ENCODE data around the gene KCNJ10.

KCNJ10 gene

GRCh38 chr1:160017592-160017991 is 52.4 kb downstream of the KCNJ10 start:
- no peaks in the 10 kb centered on the region for H3K9me3 ChIP-seq (ENCODE audit: control insufficient read depth, insufficient read depth, low read depth, low read length)
- no peak overlapping the region for H3K27ac ChIP-seq (ENCODE audit: extremely low read depth, low read depth, low read length)
- TF ChIP-seq ZNF23 (tag by site-specific recombination; IDR thresholded peaks at IDR 0.05; ENCODE audit: borderline replicate concordance) (no peak), ZNF121 (tag by site-specific recombination; IDR thresholded peaks at IDR 0.05) (no peak), ZNF248 (tag by site-specific recombination; IDR thresholded peaks at IDR 0.05) (no peak), ZNF302 (tag by site-specific recombination; IDR thresholded peaks at IDR 0.05; ENCODE audit: low read depth) (no peak), ZNF768 (tag by site-specific recombination; IDR thresholded peaks at IDR 0.05) (no peak), ZNF19 (tag by site-specific recombination; IDR thresholded peaks at IDR 0.05; ENCODE audit: low read depth) (no peak), ZNF366 (tag by site-specific recombination; conservative IDR thresholded peaks at IDR 0.05) (no peak), ZNF670 (tag by site-specific recombination; IDR thresholded peaks at IDR 0.05; ENCODE audit: low read depth) (no peak), ZNF561 (tag by site-specific recombination; IDR thresholded peaks at IDR 0.05; ENCODE audit: borderline replicate concordance) (no peak), ZNF10 (tag by site-specific recombination; IDR thresholded peaks at IDR 0.05) (no peak), ZNF114 (tag by site-specific recombination; IDR thresholded peaks at IDR 0.05) (no peak), ZNF610 (tag by site-specific recombination; IDR thresholded peaks at IDR 0.05; ENCODE audit: borderline replicate concordance) (no peak), ZNF157 (tag by site-specific recombination; IDR thresholded peaks at IDR 0.05) (no peak), ZNF521 (tag by site-specific recombination; IDR thresholded peaks at IDR 0.05) (no peak), ZNF26 (tag by site-specific recombination; IDR thresholded peaks at IDR 0.05) (no peak)
- TF ChIP-seq, protein P1, sequence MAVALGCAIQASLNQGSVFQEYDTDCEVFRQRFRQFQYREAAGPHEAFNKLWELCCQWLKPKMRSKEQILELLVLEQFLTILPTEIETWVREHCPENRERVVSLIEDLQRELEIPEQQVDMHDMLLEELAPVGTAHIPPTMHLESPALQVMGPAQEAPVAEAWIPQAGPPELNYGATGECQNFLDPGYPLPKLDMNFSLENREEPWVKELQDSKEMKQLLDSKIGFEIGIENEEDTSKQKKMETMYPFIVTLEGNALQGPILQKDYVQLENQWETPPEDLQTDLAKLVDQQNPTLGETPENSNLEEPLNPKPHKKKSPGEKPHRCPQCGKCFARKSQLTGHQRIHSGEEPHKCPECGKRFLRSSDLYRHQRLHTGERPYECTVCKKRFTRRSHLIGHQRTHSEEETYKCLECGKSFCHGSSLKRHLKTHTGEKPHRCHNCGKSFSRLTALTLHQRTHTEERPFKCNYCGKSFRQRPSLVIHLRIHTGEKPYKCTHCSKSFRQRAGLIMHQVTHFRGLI (tag by site-specific recombination; IDR thresholded peaks at IDR 0.05), result no peak
- TF ChIP-seq, protein P2, sequence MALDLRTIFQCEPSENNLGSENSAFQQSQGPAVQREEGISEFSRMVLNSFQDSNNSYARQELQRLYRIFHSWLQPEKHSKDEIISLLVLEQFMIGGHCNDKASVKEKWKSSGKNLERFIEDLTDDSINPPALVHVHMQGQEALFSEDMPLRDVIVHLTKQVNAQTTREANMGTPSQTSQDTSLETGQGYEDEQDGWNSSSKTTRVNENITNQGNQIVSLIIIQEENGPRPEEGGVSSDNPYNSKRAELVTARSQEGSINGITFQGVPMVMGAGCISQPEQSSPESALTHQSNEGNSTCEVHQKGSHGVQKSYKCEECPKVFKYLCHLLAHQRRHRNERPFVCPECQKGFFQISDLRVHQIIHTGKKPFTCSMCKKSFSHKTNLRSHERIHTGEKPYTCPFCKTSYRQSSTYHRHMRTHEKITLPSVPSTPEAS (tag by site-specific recombination; IDR thresholded peaks at IDR 0.05), result no peak
- TF ChIP-seq, protein P3, sequence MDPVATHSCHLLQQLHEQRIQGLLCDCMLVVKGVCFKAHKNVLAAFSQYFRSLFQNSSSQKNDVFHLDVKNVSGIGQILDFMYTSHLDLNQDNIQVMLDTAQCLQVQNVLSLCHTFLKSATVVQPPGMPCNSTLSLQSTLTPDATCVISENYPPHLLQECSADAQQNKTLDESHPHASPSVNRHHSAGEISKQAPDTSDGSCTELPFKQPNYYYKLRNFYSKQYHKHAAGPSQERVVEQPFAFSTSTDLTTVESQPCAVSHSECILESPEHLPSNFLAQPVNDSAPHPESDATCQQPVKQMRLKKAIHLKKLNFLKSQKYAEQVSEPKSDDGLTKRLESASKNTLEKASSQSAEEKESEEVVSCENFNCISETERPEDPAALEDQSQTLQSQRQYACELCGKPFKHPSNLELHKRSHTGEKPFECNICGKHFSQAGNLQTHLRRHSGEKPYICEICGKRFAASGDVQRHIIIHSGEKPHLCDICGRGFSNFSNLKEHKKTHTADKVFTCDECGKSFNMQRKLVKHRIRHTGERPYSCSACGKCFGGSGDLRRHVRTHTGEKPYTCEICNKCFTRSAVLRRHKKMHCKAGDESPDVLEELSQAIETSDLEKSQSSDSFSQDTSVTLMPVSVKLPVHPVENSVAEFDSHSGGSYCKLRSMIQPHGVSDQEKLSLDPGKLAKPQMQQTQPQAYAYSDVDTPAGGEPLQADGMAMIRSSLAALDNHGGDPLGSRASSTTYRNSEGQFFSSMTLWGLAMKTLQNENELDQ (tag by site-specific recombination; IDR thresholded peaks at IDR 0.05; ENCODE audit: low read depth), result no peak
- no peak overlapping the region for H3K4me3 ChIP-seq (ENCODE audit: low read depth, low read length)
- peaks cover 2% of the 10 kb centered on the region for H3K4me1 ChIP-seq (ENCODE audit: control insufficient read depth, insufficient read depth, low read length)
- ChIA-PET POLR2A (no interaction called here), CTCF (interaction anchor here (0.6 to 3.5 kb wide), 4 partner anchors 10 to 219 kb away, joined by 3 to 23 read pairs (median 8); no protein-coding TSS in a partner anchor)
- no peaks in the 10 kb centered on the region for H3K36me3 ChIP-seq (ENCODE audit: control insufficient read depth in 2 of 2, insufficient read depth in 1 of 2, low read length in 2 of 2)

DNA sequence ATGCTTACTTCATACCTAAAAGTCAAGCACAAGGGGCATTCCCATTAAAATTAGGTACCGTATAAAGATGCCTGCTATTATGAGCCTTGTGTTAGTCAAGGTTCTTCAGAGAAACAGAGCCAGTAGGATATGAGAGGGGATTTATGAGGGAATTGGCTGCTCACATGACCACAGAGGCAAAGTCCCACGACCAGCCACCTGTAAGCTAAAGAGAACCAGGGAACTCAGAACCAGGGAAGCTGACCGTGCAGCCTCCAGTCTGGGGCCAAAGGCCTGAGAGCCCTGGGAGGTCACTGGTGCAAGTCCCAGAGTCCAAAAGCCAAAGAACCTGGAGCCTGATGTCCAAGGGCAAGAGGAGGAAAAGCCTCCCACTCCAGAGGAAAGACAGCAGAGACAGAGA is 58.2 kb downstream of the KCNJ10 start:
- H3K4me1 ChIP-seq (ENCODE audit: control insufficient read depth, insufficient read depth, low read length), result no peaks in the 10 kb centered on the region
- ChIA-PET CTCF (no interaction called here), POLR2A (no interaction called here)
- H3K27ac ChIP-seq (ENCODE audit: extremely low read depth, low read depth, low read length), result no peak overlapping the region
- H3K9me3 ChIP-seq (ENCODE audit: control insufficient read depth, insufficient read depth, low read depth, low read length), result no peaks in the 10 kb centered on the region
- H3K4me3 ChIP-seq (ENCODE audit: low read depth, low read length), result no peak overlapping the region
- no peaks in the 10 kb centered on the region for H3K36me3 ChIP-seq (ENCODE audit: control insufficient read depth in 2 of 2, insufficient read depth in 1 of 2, low read length in 2 of 2)
- TF ChIP-seq ZNF155 (tag by site-specific recombination; IDR thresholded peaks at IDR 0.05), result no peak
- no peak for TF ChIP-seq MZF1 (tag by site-specific recombination; IDR thresholded peaks at IDR 0.05; ENCODE audit: borderline replicate concordance)
- TF ChIP-seq, protein P2 (tag by site-specific recombination; IDR thresholded peaks at IDR 0.05), result no peak
- TF ChIP-seq, protein P4, sequence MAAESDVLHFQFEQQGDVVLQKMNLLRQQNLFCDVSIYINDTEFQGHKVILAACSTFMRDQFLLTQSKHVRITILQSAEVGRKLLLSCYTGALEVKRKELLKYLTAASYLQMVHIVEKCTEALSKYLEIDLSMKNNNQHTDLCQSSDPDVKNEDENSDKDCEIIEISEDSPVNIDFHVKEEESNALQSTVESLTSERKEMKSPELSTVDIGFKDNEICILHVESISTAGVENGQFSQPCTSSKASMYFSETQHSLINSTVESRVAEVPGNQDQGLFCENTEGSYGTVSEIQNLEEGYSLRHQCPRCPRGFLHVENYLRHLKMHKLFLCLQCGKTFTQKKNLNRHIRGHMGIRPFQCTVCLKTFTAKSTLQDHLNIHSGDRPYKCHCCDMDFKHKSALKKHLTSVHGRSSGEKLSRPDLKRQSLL (tag by site-specific recombination; IDR thresholded peaks at IDR 0.05), result no peak
- TF ChIP-seq ZSCAN23 (tag by site-specific recombination; IDR thresholded peaks at IDR 0.05), result no peak
- no peak for TF ChIP-seq ZBTB8A (tag by site-specific recombination; IDR thresholded peaks at IDR 0.05)
- TF ChIP-seq ZNF560 (tag by site-specific recombination; IDR thresholded peaks at IDR 0.05; ENCODE audit: borderline replicate concordance), result no peak
- TF ChIP-seq, protein P5, sequence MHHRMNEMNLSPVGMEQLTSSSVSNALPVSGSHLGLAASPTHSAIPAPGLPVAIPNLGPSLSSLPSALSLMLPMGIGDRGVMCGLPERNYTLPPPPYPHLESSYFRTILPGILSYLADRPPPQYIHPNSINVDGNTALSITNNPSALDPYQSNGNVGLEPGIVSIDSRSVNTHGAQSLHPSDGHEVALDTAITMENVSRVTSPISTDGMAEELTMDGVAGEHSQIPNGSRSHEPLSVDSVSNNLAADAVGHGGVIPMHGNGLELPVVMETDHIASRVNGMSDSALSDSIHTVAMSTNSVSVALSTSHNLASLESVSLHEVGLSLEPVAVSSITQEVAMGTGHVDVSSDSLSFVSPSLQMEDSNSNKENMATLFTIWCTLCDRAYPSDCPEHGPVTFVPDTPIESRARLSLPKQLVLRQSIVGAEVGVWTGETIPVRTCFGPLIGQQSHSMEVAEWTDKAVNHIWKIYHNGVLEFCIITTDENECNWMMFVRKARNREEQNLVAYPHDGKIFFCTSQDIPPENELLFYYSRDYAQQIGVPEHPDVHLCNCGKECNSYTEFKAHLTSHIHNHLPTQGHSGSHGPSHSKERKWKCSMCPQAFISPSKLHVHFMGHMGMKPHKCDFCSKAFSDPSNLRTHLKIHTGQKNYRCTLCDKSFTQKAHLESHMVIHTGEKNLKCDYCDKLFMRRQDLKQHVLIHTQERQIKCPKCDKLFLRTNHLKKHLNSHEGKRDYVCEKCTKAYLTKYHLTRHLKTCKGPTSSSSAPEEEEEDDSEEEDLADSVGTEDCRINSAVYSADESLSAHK (tag by site-specific recombination; IDR thresholded peaks at IDR 0.05), result no peak
